ENCODE data around the gene OR6S1.
A peak's percentile ranks its signal among the peaks of the same experiment; 100 is the strongest.
"Not testable (repeated sequence)": the region's sequence is repeated elsewhere in the genome, so short reads cannot be mapped to it uniquely, and the experiment has no call there.

OR6S1 gene

GRCh38 chr14:20630340-20631022, 11.0 kb downstream of the OR6S1 start:
- peak; percentile 24 for DNase-seq

GRCh38 chr14:20628063-20628854, 13.2 kb downstream of the OR6S1 start:
- no peak for DNase-seq

GRCh38 chr14:20627346-20628027, 14.0 kb downstream of the OR6S1 start:
- no peak for DNase-seq

GRCh38 chr14:20626274-20626673, 15.2 kb downstream of the OR6S1 start:
- no peak for DNase-seq

- peak; percentile 1 for DNase-seq
These were observed 16.9 kb downstream of the OR6S1 start for GRCh38 chr14:20624495-20625070.

GRCh38 chr14:20623798-20624197, 17.7 kb downstream of the OR6S1 start:
- no peak for DNase-seq

- DNase-seq = no peak
These were observed 18.6 kb downstream of the OR6S1 start for GRCh38 chr14:20622816-20623291.

- no peak for DNase-seq
These were observed 20.6 kb downstream of the OR6S1 start for GRCh38 chr14:20620798-20621478.

- DNase-seq = not testable (repeated sequence)
These were observed 21.8 kb downstream of the OR6S1 start for GRCh38 chr14:20619688-20620087.

GRCh38 chr14:20618271-20618749, 23.2 kb downstream of the OR6S1 start:
- DNase-seq = no peak

- no peak for DNase-seq
These were observed 24.1 kb downstream of the OR6S1 start for GRCh38 chr14:20617138-20618003.

- DNase-seq = no peak
These were observed 25.5 kb downstream of the OR6S1 start for GRCh38 chr14:20615996-20616395.

GRCh38 chr14:20614038-20614840, 27.3 kb downstream of the OR6S1 start:
- DNase-seq = peak; percentile 26

GRCh38 chr14:20613094-20614037, 28.1 kb downstream of the OR6S1 start:
- DNase-seq = peak; percentile 89

GRCh38 chr14:20612403-20612802, 29.1 kb downstream of the OR6S1 start:
- DNase-seq = no peak

- DNase-seq = no peak
These were observed 30.2 kb downstream of the OR6S1 start for GRCh38 chr14:20611277-20611676.

- peak; percentile 65 for DNase-seq
These were observed 31.3 kb downstream of the OR6S1 start for GRCh38 chr14:20610002-20610765.

- DNase-seq = peak; percentile 72
These were observed 32.1 kb downstream of the OR6S1 start for GRCh38 chr14:20609215-20610001.
